ENCODE measurements around the gene PPP1R3G. TPM values are rescaled to one million over a fixed set of nuclear protein-coding genes. Genes with fewer than 3 reads are reported as not detected.
A peak's percentile ranks its signal among the peaks of the same experiment; 100 is the strongest.

The PPP1R3G gene
- total and polyA plus RNA-seq, 2 of the 13 experiments (the other 11 are each of a cell fraction or from before 2014, with no cell fraction given), result 1.2 to 1.3 TPM

GRCh38 chr6:5084360-5084780 lies 771 bp upstream of the PPP1R3G start (continued):
- no peak for TF ChIP-seq ZNF234 (CRISPR knock-in tag; conservative IDR thresholded peaks at IDR 0.05)
- peak; percentile 15 for TF ChIP-seq RBM39 (IDR thresholded peaks at IDR 0.05; ENCODE audit: low read depth, low read length, poor library complexity, severe bottlenecking)
- 0 out of 2 replicates have a peak, but pooled peaks have one; percentile 34 for TF ChIP-seq ZSCAN31 (CRISPR knock-in tag; IDR thresholded peaks at IDR 0.05; ENCODE audit: low read depth)
- TF ChIP-seq SALL2 (CRISPR knock-in tag; IDR thresholded peaks at IDR 0.05), result 0 out of 2 replicates have a peak, but pooled peaks have one; percentile 92
- 0 out of 2 replicates have a peak, but pooled peaks have one; percentile 79 for TF ChIP-seq ZNF891 (CRISPR knock-in tag; IDR thresholded peaks at IDR 0.05)
- 0 out of 2 replicates have a peak, but pooled peaks have one; percentile 56 for TF ChIP-seq ZNF598 (CRISPR knock-in tag; IDR thresholded peaks at IDR 0.05; ENCODE audit: borderline replicate concordance)
- peak; percentile 96 for TF ChIP-seq YEATS4 (CRISPR knock-in tag; IDR thresholded peaks at IDR 0.05; ENCODE audit: borderline replicate concordance)
- TF ChIP-seq MXD4 (CRISPR knock-in tag; IDR thresholded peaks at IDR 0.05), result 0 out of 2 replicates have a peak, but pooled peaks have one; percentile 24
- 0 out of 2 replicates have a peak, but pooled peaks have one; percentile 42 for TF ChIP-seq MTF1 (CRISPR knock-in tag; IDR thresholded peaks at IDR 0.05)
- TF ChIP-seq RAD21 (CRISPR knock-in tag; IDR thresholded peaks at IDR 0.05), result peak; percentile 73
- 0 out of 2 replicates have a peak, but pooled peaks have one; percentile 53 for TF ChIP-seq DZIP1 (CRISPR knock-in tag; IDR thresholded peaks at IDR 0.05)
- no peak for TF ChIP-seq FUBP1 (CRISPR knock-in tag; IDR thresholded peaks at IDR 0.05; ENCODE audit: borderline replicate concordance)
- peak; percentile 88 for TF ChIP-seq ZIK1 (CRISPR knock-in tag; IDR thresholded peaks at IDR 0.05; ENCODE audit: borderline replicate concordance, low read depth)
- TF ChIP-seq MXD3 (CRISPR knock-in tag; IDR thresholded peaks at IDR 0.05), result 0 out of 2 replicates have a peak, but pooled peaks have one; percentile 16
- TF ChIP-seq HES4 (CRISPR knock-in tag; IDR thresholded peaks at IDR 0.05; ENCODE audit: borderline replicate concordance), result 0 out of 2 replicates have a peak, but pooled peaks have one; percentile 50
- TF ChIP-seq ZNF740 (CRISPR knock-in tag; IDR thresholded peaks at IDR 0.05), result 0 out of 2 replicates have a peak, but pooled peaks have one; percentile 44
- TF ChIP-seq ZHX2 (IDR thresholded peaks at IDR 0.05; ENCODE audit: low read depth), result peak; percentile 59; the same call in 1 of the 2 replicates
- TF ChIP-seq ZHX2 (CRISPR knock-in tag; IDR thresholded peaks at IDR 0.05; ENCODE audit: borderline replicate concordance), result peak; percentile 79; the same call in 1 of the 2 replicates
